Measurements from ENCODE around the gene GJB6.

GJB6 gene

DNA sequence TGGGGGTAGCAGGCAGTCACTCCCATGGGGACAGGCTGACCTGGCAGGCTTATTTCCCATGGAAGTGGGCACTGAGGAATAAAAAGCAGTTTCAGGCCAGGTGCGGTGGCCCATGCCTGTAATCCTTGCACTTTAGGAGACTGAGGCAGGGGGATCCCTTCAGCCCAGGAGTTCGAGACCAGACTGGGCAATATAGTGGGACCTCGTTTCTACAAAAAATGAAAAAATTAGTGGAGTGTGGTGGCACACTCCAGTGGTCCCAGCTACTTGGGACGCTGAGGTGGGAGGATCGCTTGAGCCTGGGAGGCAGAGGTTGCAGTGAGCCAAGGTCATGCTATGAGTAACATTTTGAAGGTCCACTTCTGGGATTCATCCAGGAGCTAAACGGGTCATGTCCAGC, 45.3 kb downstream of the GJB6 start:
- no peak for DNase-seq (ENCODE audit: low read depth in 2 of 2)

GRCh38 chr13:20185366-20186056, 46.6 kb downstream of the GJB6 start:
- DNase-seq (ENCODE audit: low read depth in 2 of 2), result no peak

- DNase-seq (ENCODE audit: low read depth in 2 of 2), result no peak
Measured at GRCh38 chr13:20182231-20182846, 49.8 kb downstream of the GJB6 start.

- no peak for DNase-seq (ENCODE audit: low read depth in 2 of 2)
Measured at GRCh38 chr13:20181188-20181587, 50.9 kb downstream of the GJB6 start.

DNA sequence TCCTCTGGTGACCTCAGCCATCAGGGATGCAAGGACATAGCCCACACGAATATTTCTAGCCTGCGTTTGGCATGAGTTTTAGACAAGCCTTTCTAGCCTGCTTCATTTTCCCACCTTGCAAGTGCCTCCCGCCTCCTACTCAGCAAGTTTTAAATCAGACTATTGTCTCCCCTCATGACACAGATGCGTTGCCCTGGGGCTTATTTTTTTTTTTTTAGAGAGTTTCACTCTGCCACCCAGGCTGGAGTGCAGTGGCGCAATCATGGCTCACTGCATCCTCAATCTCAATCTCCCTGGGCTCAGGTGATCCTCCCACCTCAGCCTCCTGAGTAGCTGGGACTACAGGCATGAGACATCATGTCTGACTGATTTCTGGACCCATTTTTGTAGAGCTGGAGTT, 54.0 kb downstream of the GJB6 start:
- DNase-seq (ENCODE audit: low read depth in 2 of 2), result no peak

- no peak for DNase-seq (ENCODE audit: low read depth in 2 of 2)
Measured at GRCh38 chr13:20177049-20177831, 54.9 kb downstream of the GJB6 start.

GRCh38 chr13:20175907-20176652, 56.0 kb downstream of the GJB6 start:
- no peak for DNase-seq (ENCODE audit: low read depth in 2 of 2)

GRCh38 chr13:20175406-20175794, 56.7 kb downstream of the GJB6 start:
- DNase-seq (ENCODE audit: low read depth in 2 of 2), result no peak

DNA sequence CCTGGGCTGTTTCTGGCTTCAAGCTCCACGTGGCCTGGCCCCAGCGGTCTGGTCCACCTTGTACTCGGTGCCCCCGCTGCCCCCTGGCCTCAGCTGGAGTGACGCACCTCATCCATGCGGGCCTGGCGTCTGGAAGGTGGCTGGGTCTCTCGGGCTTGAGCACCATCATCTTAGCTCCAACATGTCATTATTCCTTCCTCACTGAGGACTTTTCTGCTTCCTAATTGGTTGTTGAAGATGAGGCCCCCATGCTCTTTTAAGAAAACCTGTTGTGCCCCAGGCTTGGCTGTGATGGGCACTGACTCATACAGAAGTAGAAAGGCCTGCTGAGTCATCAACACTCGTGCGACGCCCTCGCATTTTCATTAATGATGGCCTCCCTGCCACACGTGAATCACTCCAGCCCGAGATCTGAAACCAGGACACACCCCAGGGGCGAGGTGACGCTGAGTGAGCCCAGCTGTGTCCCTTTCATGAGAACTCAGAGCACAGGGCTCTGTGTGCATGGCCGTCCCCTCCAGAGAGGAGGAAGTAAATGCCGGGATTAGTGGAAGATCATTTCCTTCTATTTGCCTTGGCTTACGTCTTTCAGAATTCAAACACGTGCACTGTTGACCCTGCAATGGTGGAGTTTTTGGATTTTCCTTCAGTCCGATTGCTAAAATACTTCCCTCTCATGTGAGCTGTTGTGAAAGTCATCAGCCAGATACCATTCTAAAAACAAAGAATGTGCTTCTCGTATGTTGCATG, 57.3 kb downstream of the GJB6 start:
- peak; percentile 40 to 63 for DNase-seq (ENCODE audit: low read depth in 2 of 2)

DNA sequence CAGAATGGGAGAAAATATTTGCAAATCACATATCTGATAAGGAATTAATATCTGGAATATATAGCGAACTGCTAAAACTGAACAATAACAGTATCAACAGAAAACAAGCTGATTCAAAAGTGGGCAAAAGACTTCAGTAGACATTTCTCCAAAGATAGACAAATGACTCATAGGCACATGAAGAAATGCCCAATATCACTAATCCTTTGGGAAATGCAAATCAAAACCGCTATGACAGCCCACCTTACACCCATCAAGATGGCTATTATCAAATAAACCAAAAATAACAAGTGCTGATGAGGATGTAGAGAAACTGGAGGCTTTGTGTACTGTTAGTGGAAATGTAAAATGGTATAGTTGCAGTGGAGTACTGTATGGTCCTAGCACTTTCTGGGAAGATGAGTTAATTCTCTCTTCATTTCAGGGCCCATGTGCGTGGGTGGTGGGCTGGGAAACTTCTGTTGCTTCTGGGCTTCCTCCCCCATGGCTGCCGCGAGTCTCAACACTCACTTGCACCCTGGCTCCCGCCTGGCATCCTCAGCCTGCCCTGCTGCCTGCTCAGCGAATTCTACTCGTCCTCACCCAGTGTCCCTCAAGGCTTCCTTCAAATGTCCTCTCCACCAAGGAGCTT, 58.9 kb downstream of the GJB6 start:
- no peak for DNase-seq (ENCODE audit: low read depth in 2 of 2)
